ENCODE measurements around the gene TLCD4. TPM values are rescaled to one million over a fixed set of nuclear protein-coding genes. Genes with fewer than 3 reads are reported as not detected.
"Not testable (repeated sequence)": the region's sequence is repeated elsewhere in the genome, so short reads cannot be mapped to it uniquely, and the experiment has no call there.

Gene TLCD4
- total RNA-seq, 2 experiments from 2014 or later: not detected

DNA sequence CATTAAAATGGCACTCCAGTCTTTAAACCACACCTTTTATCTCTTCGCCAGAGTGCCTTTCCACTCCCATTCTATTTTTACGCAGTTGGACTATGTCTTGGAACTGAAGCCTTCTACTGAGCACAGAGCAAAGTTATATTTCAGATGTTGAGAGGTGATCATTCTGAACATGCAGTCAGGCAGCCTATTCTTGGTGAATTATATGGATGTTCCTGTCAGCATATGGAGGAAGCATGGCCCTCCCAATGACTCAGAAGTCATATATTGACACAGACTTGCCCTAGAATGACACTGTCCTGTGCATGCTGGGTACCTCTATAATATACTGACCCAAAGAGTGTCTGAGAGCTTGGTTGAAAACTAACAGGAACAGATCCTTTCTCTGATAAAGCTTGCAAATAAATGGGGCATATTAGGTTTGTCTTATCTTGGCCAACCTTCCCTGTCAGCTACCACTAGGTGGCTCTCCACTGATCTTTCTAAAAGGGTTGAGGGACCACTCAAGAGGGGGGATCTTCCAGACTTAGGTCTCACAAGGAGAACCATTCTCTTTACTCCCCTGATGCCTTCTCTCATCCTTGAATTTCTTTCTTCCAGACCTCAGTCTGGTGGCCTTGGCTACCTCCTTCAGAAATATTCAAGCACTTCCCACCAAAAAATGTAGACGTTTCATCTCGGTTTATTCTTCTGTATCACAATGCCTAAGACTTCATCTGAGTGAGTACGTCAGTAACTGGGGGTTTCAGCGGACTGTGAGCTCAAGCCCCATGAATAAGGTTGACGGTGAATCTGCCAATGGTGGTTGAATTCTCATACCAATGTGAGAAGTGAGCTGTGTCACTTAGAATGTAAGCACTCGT is 32.6 kb upstream of the TLCD4 start:
- ATAC-seq (no peak), DNase-seq (no peak)
- no peaks in the 10 kb centered on the region for H3K36me3 Mint-ChIP-seq
- no peaks in the 10 kb centered on the region for H3K9me3 Mint-ChIP-seq (ENCODE audit: low read depth)
- no peak overlapping the region for H3K27ac Mint-ChIP-seq
- H3K4me3 Mint-ChIP-seq: no peak overlapping the region
- no peaks in the 10 kb centered on the region for H3K4me1 Mint-ChIP-seq
- CTCF ChIA-PET: interaction anchor here (0.6 to 3.7 kb wide), 12 partner anchors 10 to 611 kb away, joined by 3 to 23 read pairs (median 3); partner anchors contain the start of genes ALG14 and RWDD3
- peaks cover 20% of the 10 kb centered on the region for H3K27me3 Mint-ChIP-seq

DNA sequence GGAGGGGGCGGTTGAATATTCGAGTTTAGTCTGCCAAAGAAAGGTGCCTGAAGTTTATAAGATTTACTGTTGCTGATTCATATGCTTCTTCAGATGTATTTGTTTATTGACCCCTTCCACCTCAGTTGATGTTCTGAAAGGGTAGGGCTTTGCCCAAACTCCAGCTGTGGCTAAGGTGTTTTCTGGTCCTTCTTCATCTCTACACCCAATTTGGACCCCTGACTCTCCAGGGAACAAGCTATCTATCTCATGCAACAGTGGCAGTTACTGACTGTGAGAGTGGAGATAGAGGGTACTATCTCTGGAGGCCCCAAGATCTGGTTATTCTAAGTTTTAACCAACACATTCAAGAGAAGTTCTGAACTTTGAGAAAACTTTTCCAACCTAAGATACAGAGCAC is 31.8 kb upstream of the TLCD4 start:
- no peaks in the 10 kb centered on the region for H3K36me3 Mint-ChIP-seq
- no peak for ATAC-seq
- CTCF ChIA-PET: interaction anchor here (0.6 to 3.7 kb wide), 9 partner anchors 9 to 612 kb away, joined by 3 to 23 read pairs (median 3); partner anchors contain the start of genes ALG14 and RWDD3

DNA sequence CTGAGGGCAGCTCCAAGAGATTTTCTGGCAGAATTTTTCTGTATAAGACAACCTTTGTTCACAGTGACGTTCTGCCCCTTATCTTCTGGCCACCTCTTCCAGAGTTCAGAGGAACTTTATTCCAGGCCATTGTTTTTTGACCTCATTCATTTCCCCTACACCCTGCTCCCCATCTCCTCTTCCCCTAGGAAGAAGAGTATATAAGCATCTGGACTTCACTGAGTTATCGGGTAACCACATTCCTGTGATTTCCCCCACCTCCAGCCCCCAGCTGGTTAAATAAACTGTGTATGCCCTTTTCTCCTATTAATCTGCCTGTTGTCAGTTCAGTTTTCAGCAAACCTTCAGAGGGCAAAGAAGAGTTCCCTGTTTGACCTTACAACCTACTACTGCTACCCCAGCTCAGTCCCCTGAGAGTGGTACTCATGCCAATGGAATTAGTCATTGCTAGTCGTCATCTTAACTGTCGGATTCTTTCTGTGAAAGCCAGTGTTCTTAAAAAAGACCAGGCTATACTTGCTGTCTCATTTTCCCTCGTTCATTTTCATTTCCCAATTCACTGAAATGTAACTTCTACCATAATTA is 30.1 kb upstream of the TLCD4 start:
- DNase-seq: no peak
- H3K4me1 Mint-ChIP-seq: no peaks in the 10 kb centered on the region
- CTCF ChIA-PET: no interaction called here
- no peak for ATAC-seq
- H3K27ac Mint-ChIP-seq: no peak overlapping the region
- H3K4me3 Mint-ChIP-seq: no peak overlapping the region
- H3K9me3 Mint-ChIP-seq (ENCODE audit: low read depth): no peaks in the 10 kb centered on the region
- peaks cover 18% of the 10 kb centered on the region for H3K27me3 Mint-ChIP-seq
- no peaks in the 10 kb centered on the region for H3K36me3 Mint-ChIP-seq

More for the DNA sequence above, 31.8 kb upstream of the TLCD4 start:
- no peak overlapping the region for H3K27ac Mint-ChIP-seq
- DNase-seq: no peak
- peaks cover 20% of the 10 kb centered on the region for H3K27me3 Mint-ChIP-seq
- H3K9me3 Mint-ChIP-seq (ENCODE audit: low read depth): no peaks in the 10 kb centered on the region
- H3K4me1 Mint-ChIP-seq: no peaks in the 10 kb centered on the region
- no peak overlapping the region for H3K4me3 Mint-ChIP-seq

DNA sequence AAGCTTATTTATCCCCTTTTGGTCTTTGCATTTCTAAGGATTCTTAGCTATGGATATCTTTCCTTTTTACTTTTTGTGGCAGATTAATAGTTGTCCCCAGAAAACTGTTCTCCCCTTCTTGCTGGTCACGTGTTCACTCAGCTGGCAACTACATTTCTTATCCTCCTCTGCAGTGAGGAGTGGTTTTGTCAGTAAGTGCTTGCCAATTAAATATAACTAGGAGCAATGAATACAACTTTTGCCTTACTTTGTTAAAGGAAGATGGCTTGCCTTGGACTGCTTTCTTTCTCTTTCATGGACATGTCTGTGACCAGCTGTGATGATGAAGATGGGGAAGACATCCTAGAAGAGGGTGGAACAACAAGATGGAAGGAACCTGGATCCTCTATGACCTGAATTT is 28.9 kb upstream of the TLCD4 start:
- DNase-seq (no peak), ATAC-seq (no peak)
- no peaks in the 10 kb centered on the region for H3K4me1 Mint-ChIP-seq
- peaks cover 16% of the 10 kb centered on the region for H3K27me3 Mint-ChIP-seq
- H3K27ac Mint-ChIP-seq: no peak overlapping the region
- H3K4me3 Mint-ChIP-seq: no peak overlapping the region
- CTCF ChIA-PET: interaction anchor here (1.0 kb wide), 1 partner anchor 145 kb away, joined by 4 read pairs; the partner anchor contains the start of gene RWDD3
- no peaks in the 10 kb centered on the region for H3K9me3 Mint-ChIP-seq (ENCODE audit: low read depth)
- H3K36me3 Mint-ChIP-seq: no peaks in the 10 kb centered on the region

DNA sequence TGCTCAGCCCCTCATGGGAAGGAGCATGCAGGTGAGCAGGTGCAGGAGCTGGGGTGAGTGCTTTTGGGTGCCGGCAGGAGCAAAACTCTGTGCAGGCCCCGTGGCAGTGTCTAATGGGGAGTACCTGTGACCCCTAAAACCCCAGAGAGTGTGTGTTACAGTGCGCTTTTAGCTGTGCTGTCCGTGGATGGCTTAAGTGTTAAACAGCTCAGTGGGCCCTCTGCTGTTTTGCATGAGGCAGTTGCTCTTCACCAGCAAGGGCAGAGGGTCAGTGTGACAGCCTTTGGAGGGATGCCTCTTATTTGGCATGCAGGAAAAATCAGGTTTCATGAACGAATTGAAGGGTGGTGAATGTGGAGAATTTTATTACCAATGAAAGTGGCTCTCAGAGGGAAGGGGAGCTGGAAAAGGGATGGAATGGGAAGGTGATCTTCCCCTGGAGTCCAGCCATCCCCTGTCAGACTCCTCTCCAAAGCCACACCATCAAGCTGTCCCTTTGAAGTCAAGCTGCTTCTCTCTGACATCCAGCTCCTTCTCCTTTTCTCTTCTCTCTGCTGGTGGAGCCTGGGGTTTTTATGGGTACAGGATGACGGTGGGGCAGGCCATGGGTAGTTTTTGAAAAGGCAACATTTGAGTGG is 27.4 kb upstream of the TLCD4 start:
- ATAC-seq: no peak
- H3K9me3 Mint-ChIP-seq (ENCODE audit: low read depth): no peaks in the 10 kb centered on the region

DNA sequence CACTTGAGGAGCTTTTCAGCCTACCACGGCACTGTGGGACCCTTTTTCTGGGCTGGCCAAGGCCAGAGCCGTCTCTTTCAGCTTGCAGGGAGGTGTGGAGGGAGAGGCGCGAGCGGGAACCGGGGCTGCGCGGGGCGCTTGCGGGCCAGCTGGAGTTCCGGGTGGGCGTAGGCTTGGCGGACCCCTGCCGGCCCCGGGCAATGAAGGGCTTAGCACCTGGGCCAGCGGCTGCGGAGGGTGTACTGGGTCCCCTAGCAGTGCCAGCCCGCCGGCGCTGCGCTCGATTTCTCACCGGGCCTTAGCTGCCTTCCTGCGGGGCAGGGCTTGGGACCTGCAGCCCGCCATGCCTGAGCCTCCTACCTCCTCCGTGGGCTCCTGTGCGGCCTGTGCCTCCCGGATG is 25.9 kb upstream of the TLCD4 start:
- H3K9me3 Mint-ChIP-seq (ENCODE audit: low read depth); H3K36me3 Mint-ChIP-seq; CTCF ChIA-PET; H3K27ac Mint-ChIP-seq; DNase-seq; H3K4me3 Mint-ChIP-seq; H3K4me1 Mint-ChIP-seq; ATAC-seq; H3K27me3 Mint-ChIP-seq: not testable (repeated sequence)

More for the DNA sequence above, 27.4 kb upstream of the TLCD4 start:
- CTCF ChIA-PET: no interaction called here
- no peak for DNase-seq
- H3K27me3 Mint-ChIP-seq: peaks cover 8% of the 10 kb centered on the region
- no peak overlapping the region for H3K4me3 Mint-ChIP-seq
- no peaks in the 10 kb centered on the region for H3K4me1 Mint-ChIP-seq
- no peaks in the 10 kb centered on the region for H3K36me3 Mint-ChIP-seq
- no peak overlapping the region for H3K27ac Mint-ChIP-seq

DNA sequence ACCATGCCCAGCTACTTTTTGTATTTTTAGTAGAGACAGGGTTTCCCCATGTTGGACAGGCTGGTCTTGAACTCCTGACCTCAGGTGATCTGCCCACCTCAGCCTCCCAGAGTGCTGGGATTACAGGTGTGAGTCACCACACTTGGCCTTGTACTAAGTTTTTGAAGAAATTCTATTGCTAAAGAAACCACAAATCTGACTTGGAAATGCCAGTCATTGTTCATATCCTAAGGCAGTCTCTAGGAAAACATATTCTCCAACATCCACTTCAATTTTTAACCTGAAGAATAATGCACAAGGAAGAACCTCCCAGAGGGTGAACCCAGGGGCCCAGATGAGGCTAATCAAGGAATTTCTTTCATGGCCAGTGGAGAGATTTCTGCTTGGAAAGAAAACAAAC is 24.3 kb upstream of the TLCD4 start:
- H3K4me1 Mint-ChIP-seq; CTCF ChIA-PET; DNase-seq; H3K27me3 Mint-ChIP-seq; ATAC-seq; H3K27ac Mint-ChIP-seq; H3K36me3 Mint-ChIP-seq; H3K4me3 Mint-ChIP-seq; H3K9me3 Mint-ChIP-seq (ENCODE audit: low read depth): not testable (repeated sequence)

DNA sequence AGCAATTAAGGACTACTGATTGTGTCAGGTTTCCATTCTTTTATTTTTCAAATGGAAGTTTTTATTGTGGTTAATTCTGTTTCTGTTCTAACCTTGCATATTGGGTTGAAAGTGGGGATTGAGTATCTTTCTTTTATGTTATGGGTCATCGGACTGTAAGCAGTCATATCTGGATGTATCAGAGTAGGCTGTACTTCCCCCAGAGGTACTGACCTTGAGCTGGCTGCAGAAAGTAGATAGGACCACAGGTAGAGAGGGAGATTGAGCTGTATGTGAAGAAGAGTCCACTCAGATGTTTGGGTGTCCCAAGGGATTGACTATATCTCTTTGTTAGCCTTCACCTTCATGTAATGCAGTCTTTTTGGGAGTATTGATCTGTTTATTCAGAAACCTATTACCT is 23.9 kb upstream of the TLCD4 start:
- Mint-ChIP-seq H3K4me1 (no peaks in the 10 kb centered on the region), H3K27me3 (no peaks in the 10 kb centered on the region), H3K4me3 (no peak overlapping the region), H3K27ac (no peak overlapping the region), H3K36me3 (no peaks in the 10 kb centered on the region), H3K9me3 (ENCODE audit: low read depth) (no peaks in the 10 kb centered on the region)
- DNase-seq (no peak), ATAC-seq (no peak)
- CTCF ChIA-PET: no interaction called here

DNA sequence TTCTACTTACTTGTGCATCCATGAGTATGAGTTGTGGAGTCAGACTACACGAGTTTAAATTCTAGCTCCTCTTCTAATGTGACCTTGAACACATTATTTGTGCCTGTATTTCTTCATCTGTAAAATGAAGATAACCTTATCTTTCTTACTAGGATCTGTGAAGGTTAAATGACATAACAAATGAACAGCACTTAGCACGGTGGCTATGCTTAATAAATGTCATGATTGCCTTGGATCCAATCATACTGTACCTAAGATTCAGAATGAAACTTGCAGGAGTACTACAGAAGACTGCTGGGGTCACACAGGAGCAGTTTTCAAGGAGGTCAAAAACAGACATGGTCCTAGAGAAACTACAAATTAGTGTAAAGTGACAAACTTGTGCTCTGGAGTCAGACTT is 22.2 kb upstream of the TLCD4 start:
- CTCF ChIA-PET: interaction anchor here (1.0 to 1.4 kb wide), 2 partner anchors 10 to 21 kb away, joined by 3 to 4 read pairs; no protein-coding TSS in a partner anchor
- DNase-seq (no peak), ATAC-seq (no peak)
- Mint-ChIP-seq H3K27me3 (no peaks in the 10 kb centered on the region), H3K27ac (no peak overlapping the region), H3K4me3 (no peak overlapping the region), H3K36me3 (no peaks in the 10 kb centered on the region), H3K9me3 (ENCODE audit: low read depth) (no peaks in the 10 kb centered on the region), H3K4me1 (no peaks in the 10 kb centered on the region)

DNA sequence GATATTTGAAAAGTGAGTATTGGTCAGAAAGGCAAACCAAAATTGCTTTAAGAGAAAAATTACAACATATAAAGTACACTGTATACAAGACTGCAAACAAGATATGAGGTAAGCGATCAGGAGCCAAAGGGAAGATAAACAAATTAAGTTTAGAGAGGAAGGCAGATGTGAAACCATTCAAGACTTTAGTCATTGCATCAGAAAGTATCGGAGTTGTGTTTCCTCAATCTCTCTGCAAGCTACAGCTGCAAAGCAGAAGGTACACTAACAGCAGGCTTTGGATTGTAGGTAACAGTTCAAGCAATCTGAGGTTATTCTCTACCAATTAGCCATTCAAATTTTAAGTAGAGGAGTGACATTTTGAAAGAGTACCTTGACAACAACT is 21.3 kb upstream of the TLCD4 start:
- CTCF ChIA-PET: no interaction called here

DNA sequence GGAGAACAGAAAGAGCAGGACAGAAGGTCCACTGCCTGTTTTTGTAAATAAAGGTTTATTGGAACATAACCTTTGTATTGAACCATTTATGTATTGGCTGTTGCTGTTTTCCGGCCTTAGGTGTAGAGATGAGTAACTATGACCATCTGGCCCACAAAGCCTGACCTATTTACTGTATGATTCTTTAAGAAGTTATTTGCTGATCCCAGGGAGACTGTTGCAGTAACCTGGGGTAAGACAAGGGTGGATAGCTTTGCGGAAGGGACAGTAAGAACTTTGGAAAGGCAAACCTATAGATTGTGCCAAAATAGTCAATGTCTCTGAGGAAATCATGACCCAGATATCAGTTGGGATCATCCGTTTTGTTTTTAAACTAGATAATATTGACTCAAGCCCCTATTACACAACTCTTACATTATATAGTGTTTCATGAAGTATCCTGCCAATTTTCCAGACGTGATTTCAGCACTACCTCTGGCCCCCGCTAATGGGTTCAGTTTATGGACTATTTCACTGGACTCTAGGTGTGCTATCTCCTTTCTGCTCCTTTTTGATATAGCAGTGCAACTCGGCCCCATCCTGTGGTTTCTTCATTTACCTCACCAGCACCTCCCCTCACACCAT is 20.8 kb upstream of the TLCD4 start:
- ATAC-seq (no peak), DNase-seq (no peak)
- Mint-ChIP-seq H3K27me3 (no peaks in the 10 kb centered on the region), H3K27ac (no peak overlapping the region), H3K36me3 (no peaks in the 10 kb centered on the region), H3K9me3 (ENCODE audit: low read depth) (no peaks in the 10 kb centered on the region), H3K4me3 (no peak overlapping the region), H3K4me1 (no peaks in the 10 kb centered on the region)
- CTCF ChIA-PET: no interaction called here

More for the DNA sequence above, 21.3 kb upstream of the TLCD4 start:
- DNase-seq (no peak), ATAC-seq (no peak)
- Mint-ChIP-seq H3K27me3 (no peaks in the 10 kb centered on the region), H3K36me3 (no peaks in the 10 kb centered on the region), H3K4me1 (no peaks in the 10 kb centered on the region), H3K27ac (no peak overlapping the region), H3K4me3 (no peak overlapping the region), H3K9me3 (ENCODE audit: low read depth) (no peaks in the 10 kb centered on the region)

DNA sequence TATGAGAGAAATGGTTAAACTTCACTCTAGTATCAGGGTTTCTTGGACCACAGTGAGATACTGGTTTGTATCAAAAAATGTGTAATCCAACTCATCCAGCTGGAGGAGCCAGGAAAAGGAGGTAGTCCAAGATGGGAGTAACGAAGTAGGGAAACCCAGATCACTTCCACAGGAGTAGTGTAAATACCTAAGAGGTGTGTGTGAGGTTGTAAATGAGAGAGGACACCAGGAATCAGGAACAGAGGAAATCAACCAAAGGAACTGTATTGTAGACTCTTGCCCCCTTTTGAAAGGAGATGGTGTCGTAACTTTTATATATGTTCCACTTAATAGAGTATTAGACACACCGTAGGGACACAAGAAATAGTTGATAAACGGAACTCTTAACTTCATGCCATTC is 19.7 kb upstream of the TLCD4 start:
- no peaks in the 10 kb centered on the region for H3K36me3 Mint-ChIP-seq
- no peak overlapping the region for H3K4me3 Mint-ChIP-seq
- H3K27me3 Mint-ChIP-seq: no peaks in the 10 kb centered on the region
- H3K4me1 Mint-ChIP-seq: no peaks in the 10 kb centered on the region
- ATAC-seq (no peak), DNase-seq (no peak)
- CTCF ChIA-PET: no interaction called here
- H3K27ac Mint-ChIP-seq: no peak overlapping the region
- H3K9me3 Mint-ChIP-seq (ENCODE audit: low read depth): no peaks in the 10 kb centered on the region

DNA sequence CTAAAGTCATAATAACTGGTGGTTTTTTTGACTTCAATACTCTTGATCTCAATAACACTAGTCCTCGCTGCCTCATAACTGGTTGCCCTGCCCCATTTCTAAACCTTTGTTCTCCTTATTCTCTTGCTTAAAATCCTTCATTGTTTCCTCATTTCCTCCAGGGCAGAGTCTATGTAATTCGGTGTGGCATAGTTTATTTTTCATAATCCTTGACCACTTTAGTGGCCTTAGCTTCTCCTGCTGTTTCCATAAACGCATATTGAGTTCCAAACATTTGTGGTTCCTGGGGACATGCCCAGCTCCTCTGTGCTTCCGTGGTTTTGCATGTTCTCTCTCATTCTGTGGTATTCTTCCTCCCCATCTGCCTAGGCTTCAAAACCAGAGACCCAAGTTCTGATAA is 19.0 kb upstream of the TLCD4 start:
- Mint-ChIP-seq H3K4me3 (no peak overlapping the region), H3K27ac (no peak overlapping the region), H3K9me3 (ENCODE audit: low read depth) (no peaks in the 10 kb centered on the region), H3K4me1 (no peaks in the 10 kb centered on the region), H3K36me3 (no peaks in the 10 kb centered on the region), H3K27me3 (peaks cover 2% of the 10 kb centered on the region)
- ATAC-seq: no peak
- CTCF ChIA-PET: no interaction called here
- DNase-seq: no peak
